GM21576 (cell line): ENCODE data around the gene GSN.

Experiments
- ATAC-seq: cut with Tn5 transposase; IDR thresholded peaks from one replicate; pipeline ENCODE4 v1.9.1; 2021; ENCODE audit warnings: mild to moderate bottlenecking, moderate library complexity; ENCODE audit not compliant: unreplicated experiment

GSN gene

GRCh38 chr9:121302341-121302740 is 34.4 kb downstream of the GSN start:
- no peak for ATAC-seq

GRCh38 chr9:121302786-121303185 is 34.8 kb downstream of the GSN start:
- no peak for ATAC-seq

GRCh38 chr9:121303456-121304451 is 35.8 kb downstream of the GSN start:
- no peak for ATAC-seq

- no peak for ATAC-seq
These were observed 36.7 kb downstream of the GSN start for GRCh38 chr9:121304707-121305106.

DNA sequence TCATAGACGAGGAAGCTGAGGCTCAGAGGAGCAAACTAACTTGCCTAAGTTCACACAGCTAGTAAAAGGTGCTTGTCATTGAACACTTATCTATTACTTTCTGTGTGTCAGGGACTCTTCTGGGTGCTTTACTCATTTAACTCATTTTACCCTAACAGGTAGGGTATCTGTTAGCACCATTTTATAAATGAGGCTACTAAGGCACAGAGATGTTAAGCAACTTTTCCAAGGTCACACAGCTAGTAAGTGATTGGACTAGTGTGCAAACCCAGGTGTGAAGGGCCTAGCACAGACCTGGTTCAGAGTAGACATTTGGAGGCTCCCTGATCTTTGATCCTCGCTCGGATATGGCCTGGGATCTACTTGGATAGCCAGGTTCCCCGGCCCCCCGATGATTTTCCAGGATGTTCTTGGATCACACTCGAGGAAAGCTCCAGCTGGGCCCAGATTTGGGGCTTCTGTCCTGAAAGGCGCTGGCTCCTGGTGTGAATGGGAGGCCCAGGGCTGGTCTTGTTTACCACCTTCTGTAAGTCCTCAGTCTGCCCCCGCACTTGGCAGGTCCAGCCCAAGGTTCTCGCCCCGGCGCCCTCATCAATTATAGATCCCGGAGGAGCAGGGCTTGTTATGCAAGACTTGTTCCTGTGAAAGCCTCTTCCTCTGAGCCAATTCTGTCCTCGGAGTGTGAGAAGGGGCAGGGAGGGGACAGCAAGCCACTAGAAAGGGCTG is 37.5 kb downstream of the GSN start:
- no peak for ATAC-seq

DNA sequence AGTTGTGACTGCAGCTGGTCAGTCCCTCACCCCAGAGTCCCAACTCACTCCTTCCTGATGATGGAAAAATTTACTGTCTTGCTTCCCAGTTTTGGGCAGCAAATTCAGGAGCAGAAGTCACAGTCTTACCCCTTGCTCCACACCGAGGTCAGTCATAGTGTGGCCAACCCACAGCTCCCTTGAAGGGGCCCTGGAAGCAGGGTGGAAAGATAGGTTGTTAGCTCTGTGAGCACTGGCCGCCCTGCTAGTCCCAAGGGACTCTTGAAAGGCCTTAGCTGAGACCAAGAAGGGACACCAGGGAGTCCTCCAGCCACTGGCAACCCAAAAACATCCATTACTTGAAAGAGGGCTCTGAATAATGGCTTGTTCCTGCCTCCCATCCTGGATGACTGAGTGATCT is 40.0 kb downstream of the GSN start:
- no peak for ATAC-seq

- ATAC-seq = no peak
These were observed 40.8 kb downstream of the GSN start for GRCh38 chr9:121308765-121309164.

DNA sequence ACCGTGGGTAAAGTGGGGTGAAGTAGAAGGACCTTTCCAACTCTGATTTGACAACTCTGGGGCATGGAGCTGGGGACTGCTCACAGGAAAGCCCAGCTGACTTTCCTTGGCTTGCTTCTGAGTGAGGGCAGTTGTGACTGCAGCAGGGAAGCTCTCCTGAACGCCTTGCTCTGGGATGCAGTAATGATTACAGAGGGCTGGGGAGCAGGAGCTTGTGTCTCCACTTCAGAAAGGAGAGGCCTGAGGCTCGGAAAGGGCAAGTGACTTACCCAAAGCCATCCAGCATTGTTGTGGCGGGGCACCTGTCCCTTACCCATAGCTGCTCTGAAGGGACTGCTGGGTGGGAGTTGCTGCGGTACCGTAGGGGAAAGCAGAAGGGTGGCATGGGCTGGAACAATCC is 41.2 kb downstream of the GSN start:
- ATAC-seq = no peak

DNA sequence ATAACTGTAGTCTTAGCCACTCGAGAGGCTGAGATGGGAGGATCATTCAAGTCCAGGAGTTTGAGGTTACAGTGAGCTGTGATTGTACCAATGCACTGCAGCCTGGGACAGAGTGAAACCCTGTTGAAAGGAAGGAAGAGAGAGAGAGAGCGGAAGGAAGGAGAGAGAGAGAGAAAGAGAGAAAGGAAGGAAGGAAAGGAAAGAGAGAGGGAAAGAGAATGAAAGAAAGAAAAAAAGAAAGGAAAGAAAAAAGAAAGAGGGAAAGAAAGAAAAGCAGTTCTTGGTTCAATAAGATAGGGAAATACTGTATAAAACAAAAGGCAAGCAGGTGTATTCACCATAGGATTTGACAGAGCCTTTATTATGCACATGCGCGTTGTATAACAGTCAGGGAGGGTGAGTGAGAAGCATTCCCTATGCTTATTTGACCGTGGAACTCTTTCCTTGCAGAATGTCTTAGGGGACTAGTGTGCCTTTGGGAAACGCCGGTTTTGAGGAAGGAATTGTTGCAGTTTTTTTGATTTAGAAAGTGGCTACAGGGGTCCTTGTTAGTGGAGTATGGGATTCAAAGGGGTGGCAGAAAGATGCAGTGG is 42.0 kb downstream of the GSN start:
- no peak for ATAC-seq

- no peak for ATAC-seq
These were observed 42.6 kb downstream of the GSN start for GRCh38 chr9:121310571-121310970.

DNA sequence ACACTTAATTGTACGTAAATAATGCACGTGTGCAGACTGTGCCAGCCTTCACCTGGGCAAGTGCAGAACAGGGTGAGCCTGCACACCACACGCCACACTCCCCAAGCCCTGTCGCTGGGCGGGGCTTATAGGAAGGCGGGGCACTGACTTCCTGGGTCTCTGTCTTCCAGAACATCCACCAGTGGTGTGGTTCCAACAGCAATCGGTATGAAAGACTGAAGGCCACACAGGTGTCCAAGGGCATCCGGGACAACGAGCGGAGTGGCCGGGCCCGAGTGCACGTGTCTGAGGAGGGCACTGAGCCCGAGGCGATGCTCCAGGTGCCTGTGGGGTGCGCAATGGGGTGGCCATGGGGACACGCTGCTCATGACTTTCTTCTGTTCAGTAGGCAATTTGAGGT is 44.2 kb downstream of the GSN start:
- ATAC-seq = no peak

DNA sequence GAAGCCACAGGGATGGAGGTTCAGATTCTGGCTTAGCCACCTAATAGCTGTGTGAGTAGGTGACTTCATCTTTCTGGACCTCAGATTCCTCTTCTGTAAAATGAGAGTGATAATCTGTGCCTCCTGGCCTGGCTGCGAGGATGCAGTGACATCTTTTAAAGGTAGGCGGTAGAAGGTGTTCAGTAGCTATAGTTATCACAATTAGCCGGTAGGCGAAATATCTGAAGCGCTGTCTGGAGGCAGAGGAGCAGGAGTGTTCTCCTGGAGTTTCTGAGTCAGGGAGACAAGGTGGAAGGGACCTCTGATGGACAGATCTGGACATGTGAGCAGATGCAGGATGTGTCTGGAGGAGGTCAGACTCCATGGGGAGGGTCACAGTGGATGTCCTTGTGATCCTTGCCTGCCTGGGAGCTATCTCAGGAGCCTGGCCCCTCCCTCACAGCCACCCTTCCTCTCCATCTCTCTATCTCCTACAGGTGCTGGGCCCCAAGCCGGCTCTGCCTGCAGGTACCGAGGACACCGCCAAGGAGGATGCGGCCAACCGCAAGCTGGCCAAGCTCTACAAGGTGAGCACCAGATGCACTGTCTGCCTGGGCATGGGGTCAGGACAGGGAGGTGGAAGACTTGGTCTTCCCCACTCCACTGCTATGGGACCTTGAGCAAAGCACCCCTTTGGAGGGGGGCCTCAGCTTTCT is 45.6 kb downstream of the GSN start:
- ATAC-seq = no peak

- no peak for ATAC-seq
These were observed 48.4 kb downstream of the GSN start for GRCh38 chr9:121316378-121316777.

DNA sequence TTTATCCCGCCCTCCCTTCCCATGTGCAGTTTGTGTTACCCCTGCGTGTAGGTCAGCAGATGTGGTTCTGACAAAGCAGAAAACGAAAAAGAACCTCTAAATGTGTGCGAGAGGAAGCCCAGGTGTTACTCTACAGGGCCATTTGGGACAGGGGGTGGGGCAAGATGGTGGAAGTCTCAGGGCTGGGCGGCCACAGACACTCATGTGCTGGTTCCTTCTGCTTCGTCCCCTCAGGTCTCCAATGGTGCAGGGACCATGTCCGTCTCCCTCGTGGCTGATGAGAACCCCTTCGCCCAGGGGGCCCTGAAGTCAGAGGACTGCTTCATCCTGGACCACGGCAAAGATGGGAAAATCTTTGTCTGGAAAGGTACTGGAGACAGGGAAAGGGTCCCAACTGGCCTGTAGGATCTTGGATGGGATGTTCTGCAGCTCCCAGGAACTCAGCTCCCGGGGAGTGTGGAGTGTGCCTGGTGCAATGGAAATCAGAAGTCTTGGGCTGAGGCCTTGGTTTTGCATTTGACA is 49.0 kb downstream of the GSN start:
- ATAC-seq = no peak

DNA sequence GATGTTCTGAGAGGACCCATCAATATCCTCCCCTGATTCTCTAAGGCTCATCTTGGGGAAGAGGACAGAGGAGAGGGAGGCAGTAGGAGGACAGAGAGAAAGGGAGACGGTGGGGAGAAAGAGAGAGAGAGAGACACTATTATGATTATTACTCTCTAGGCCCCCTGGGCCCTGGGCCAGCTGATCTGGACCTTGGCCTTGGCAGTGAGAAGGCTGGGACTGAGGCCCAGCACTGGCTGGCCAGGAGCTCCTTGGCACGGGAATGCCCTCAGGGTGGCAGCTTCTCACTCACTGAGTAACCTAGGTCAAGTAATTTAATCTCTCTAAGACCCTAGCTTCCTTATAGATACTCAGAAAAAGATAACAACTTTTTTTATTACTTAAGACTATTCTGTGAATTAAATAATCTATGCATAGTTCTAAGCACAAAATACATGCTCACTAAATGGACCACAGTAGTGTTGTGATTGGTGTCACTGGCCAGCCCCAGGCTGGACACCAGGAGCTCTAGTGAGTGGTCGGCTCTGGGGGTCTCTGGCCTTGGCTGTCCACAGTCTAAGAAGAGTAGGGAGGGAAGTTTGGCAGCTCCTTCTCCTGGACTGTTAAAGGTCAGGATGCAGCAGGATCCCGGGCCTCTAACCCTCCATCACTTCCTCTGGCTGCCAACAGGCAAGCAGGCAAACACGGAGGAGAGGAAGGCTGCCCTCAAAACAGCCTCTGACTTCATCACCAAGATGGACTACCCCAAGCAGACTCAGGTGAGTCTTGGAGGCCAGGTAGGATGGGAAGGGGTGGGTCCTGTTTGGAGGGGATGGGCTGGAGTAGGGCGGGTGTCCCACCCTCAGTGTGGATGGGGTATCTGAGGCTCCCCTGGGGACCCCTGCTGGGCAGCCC is 50.0 kb downstream of the GSN start:
- no peak for ATAC-seq

- no peak for ATAC-seq
These were observed 50.8 kb downstream of the GSN start for GRCh38 chr9:121318631-121319382.

DNA sequence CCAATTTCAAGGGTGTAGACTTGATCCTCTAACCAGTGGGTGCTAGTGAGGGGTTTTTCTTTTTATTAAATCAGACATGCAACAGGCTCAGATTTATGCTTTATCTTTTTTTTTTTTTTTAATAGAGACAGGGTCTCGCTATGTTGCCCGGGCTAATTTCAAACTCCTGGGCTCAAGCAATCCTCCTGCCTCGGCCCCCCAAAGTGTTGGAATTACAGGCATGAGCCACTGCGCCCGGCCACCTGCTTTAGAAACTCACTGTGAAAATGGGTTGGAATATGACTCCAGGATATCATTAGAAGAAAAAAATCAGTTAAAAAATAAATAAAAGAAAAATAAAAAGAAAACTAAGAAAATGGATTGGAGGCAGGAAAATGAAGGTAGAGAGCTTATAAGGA is 51.4 kb downstream of the GSN start:
- ATAC-seq = no peak

DNA sequence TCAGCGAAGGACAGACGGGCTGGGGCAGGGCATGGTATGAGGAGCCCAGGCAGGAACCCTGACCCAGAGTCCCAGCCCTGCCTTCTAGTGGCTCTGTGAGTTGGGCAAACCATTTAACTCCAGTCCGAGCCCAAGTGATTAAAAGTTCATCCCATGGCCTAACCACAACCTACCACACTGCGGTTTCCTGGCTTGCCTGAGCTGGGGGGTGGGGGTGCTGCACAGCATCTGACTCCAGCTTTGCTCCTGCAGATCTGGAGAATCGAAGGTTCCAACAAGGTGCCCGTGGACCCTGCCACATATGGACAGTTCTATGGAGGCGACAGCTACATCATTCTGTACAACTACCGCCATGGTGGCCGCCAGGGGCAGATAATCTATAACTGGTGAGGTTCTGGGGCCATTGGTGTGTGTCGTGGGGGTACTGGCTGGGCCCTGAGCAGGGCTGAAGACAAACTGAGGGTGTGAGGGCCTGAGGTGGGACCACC is 53.1 kb downstream of the GSN start:
- no peak for ATAC-seq
